ENCODE results near the gene AASS.
"Not testable (repeated sequence)": the region's sequence is repeated elsewhere in the genome, so short reads cannot be mapped to it uniquely, and the experiment has no call there.

Gene AASS

GRCh38 chr7:122143751-122144711 is at the start of gene AASS:
Gene AASS, minus strand, starts transcription at chr7:122144249. Its CDS starts 10,523 bp downstream, at chr7:122133726.
- DNase-seq = peak; percentile 97

- DNase-seq = no peak
These were observed 44.7 kb upstream of the AASS start for GRCh38 chr7:122188785-122189184.

- DNase-seq = no peak
These were observed 39.1 kb upstream of the AASS start for GRCh38 chr7:122183106-122183505.

GRCh38 chr7:122182081-122182480 is 38.0 kb upstream of the AASS start:
- no peak for DNase-seq

GRCh38 chr7:122172144-122172543 is 28.1 kb upstream of the AASS start:
- not testable (repeated sequence) for DNase-seq

GRCh38 chr7:122166740-122167139 is 22.7 kb upstream of the AASS start:
- DNase-seq = no peak

- no peak for DNase-seq
These were observed 22.2 kb upstream of the AASS start for GRCh38 chr7:122166275-122166674.

- DNase-seq = no peak
These were observed 17.6 kb upstream of the AASS start for GRCh38 chr7:122161628-122162027.

- no peak for DNase-seq
These were observed 11.5 kb upstream of the AASS start for GRCh38 chr7:122155566-122155965.

GRCh38 chr7:122148878-122149277 is 4.8 kb upstream of the AASS start:
- DNase-seq = no peak

GRCh38 chr7:122148081-122148480 is 4.0 kb upstream of the AASS start:
- no peak for DNase-seq

- DNase-seq = no peak
These were observed 2.0 kb upstream of the AASS start for GRCh38 chr7:122145937-122146645.

GRCh38 chr7:122143376-122143750 is 686 bp downstream of the AASS start:
- DNase-seq = peak; percentile 50

GRCh38 chr7:122140918-122141317 is 3.1 kb downstream of the AASS start:
- DNase-seq = no peak

GRCh38 chr7:122137251-122138077 is 6.6 kb downstream of the AASS start:
- DNase-seq = peak; percentile 48

- peak; percentile 51 for DNase-seq
These were observed 7.3 kb downstream of the AASS start for GRCh38 chr7:122136639-122137245.

GRCh38 chr7:122136078-122136477 is 8.0 kb downstream of the AASS start:
- DNase-seq = no peak

GRCh38 chr7:122135275-122135674 is 8.8 kb downstream of the AASS start:
- DNase-seq = peak; percentile 27

- not testable (repeated sequence) for DNase-seq
These were observed 9.3 kb downstream of the AASS start for GRCh38 chr7:122134793-122135192.

GRCh38 chr7:122133477-122133876 is 10.6 kb downstream of the AASS start:
- DNase-seq = no peak

- no peak for DNase-seq
These were observed 11.7 kb downstream of the AASS start for GRCh38 chr7:122132341-122132740.

GRCh38 chr7:122123746-122124145 is 20.3 kb downstream of the AASS start:
- DNase-seq = no peak

GRCh38 chr7:122118757-122119156 is 25.3 kb downstream of the AASS start:
- no peak for DNase-seq
